RWPE2 (cell line): ENCODE data around the gene ADAMTS9.

Experiments
- ATAC-seq: fragments of 200-7000 bp; cut with Tn5 transposase; 3 replicates; pipeline ENCODE4 v1.9.1; 2021; ENCODE audit warnings: low read depth
- DNase-seq: peaks from one replicate; pipeline ENCODE4 v3.0.0-alpha.2; 2020; ENCODE audit warnings: low spot score
- H3K27ac ChIP-seq: fragments of 450-650 bp; 2 replicates; pipeline ENCODE4 v1.5.1; 2017; ENCODE audit warnings: mild to moderate bottlenecking; ENCODE audit not compliant: poor library complexity, severe bottlenecking
- H3K27me3 ChIP-seq: fragments of 250-450 bp; sonication (Bioruptor Pico); 2 replicates; pipeline ENCODE4 v1.5.1; 2021; ENCODE audit warnings: mild to moderate bottlenecking, moderate library complexity; ENCODE audit not compliant: insufficient read depth, poor library complexity, severe bottlenecking
- H3K36me3 ChIP-seq: fragments of 250-450 bp; sonication (Bioruptor Pico); 2 replicates; pipeline ENCODE4 v1.5.1; 2020; ENCODE audit warnings: low read depth, mild to moderate bottlenecking, moderate library complexity
- H3K4me1 ChIP-seq: fragments of 250-450 bp; sonication (Bioruptor Pico); 2 replicates; pipeline ENCODE4 v1.5.1; 2021; ENCODE audit warnings: mild to moderate bottlenecking, moderate library complexity; ENCODE audit not compliant: insufficient read depth, poor library complexity, severe bottlenecking
- H3K4me3 ChIP-seq: fragments of 250-450 bp; sonication (Bioruptor Pico); 2 replicates; pipeline ENCODE4 v1.5.1; 2021; ENCODE audit warnings: mild to moderate bottlenecking, moderate library complexity; ENCODE audit not compliant: severe bottlenecking
- H3K9me3 ChIP-seq: fragments of 250-450 bp; sonication (Bioruptor Pico); 2 replicates; pipeline ENCODE4 v1.5.1; 2021; ENCODE audit warnings: mild to moderate bottlenecking, moderate library complexity; ENCODE audit not compliant: severe bottlenecking
- CTCF ChIP-seq: fragments of 450-650 bp; IDR thresholded peaks from one replicate; pipeline ENCODE4 v1.5.1; 2017; ENCODE audit warnings: mild to moderate bottlenecking, moderate library complexity; ENCODE audit not compliant: poor library complexity, severe bottlenecking

Gene ADAMTS9

GRCh38 chr3:64502284-64502683 is 185.5 kb downstream of the ADAMTS9 start:
- DNase-seq (no peak), ATAC-seq (no peak)
- H3K36me3 ChIP-seq = no peaks in the 10 kb centered on the region
- H3K27ac ChIP-seq = no peak overlapping the region
- no peaks in the 10 kb centered on the region for H3K27me3 ChIP-seq
- no peak for TF ChIP-seq CTCF
- no peak overlapping the region for H3K4me3 ChIP-seq
- no peaks in the 10 kb centered on the region for H3K9me3 ChIP-seq
- no peaks in the 10 kb centered on the region for H3K4me1 ChIP-seq

- no peaks in the 10 kb centered on the region for H3K9me3 ChIP-seq
- DNase-seq (no peak), ATAC-seq (no peak)
- no peaks in the 10 kb centered on the region for H3K36me3 ChIP-seq
- H3K4me3 ChIP-seq = no peak overlapping the region
- H3K27me3 ChIP-seq = no peaks in the 10 kb centered on the region
- no peak for TF ChIP-seq CTCF
- no peak overlapping the region for H3K27ac ChIP-seq
- H3K4me1 ChIP-seq = no peaks in the 10 kb centered on the region
These were observed 186.4 kb downstream of the ADAMTS9 start for GRCh38 chr3:64501298-64501906.

- no peak for ATAC-seq
- H3K9me3 ChIP-seq = no peaks in the 10 kb centered on the region
- no peak for DNase-seq
These were observed 190.9 kb downstream of the ADAMTS9 start for GRCh38 chr3:64496786-64497490.

GRCh38 chr3:64495781-64496334 is 191.9 kb downstream of the ADAMTS9 start:
- H3K9me3 ChIP-seq = no peaks in the 10 kb centered on the region
- ATAC-seq = no peak
- no peak overlapping the region for H3K4me3 ChIP-seq
- TF ChIP-seq CTCF = no peak
- H3K4me1 ChIP-seq = no peaks in the 10 kb centered on the region
- H3K27me3 ChIP-seq = no peaks in the 10 kb centered on the region
- H3K36me3 ChIP-seq = no peaks in the 10 kb centered on the region
- DNase-seq = no peak
- H3K27ac ChIP-seq = no peak overlapping the region

More at GRCh38 chr3:64496786-64497490, 190.9 kb downstream of the ADAMTS9 start:
- no peaks in the 10 kb centered on the region for H3K36me3 ChIP-seq
- no peaks in the 10 kb centered on the region for H3K27me3 ChIP-seq
- no peaks in the 10 kb centered on the region for H3K4me1 ChIP-seq
- TF ChIP-seq CTCF = no peak
- no peak overlapping the region for H3K27ac ChIP-seq
- H3K4me3 ChIP-seq = no peak overlapping the region
